DND-41 (cell line): ENCODE results near the gene NXN.

Experiments used
- EZH2 ChIP-seq: IDR thresholded peaks from 3 replicates; pipeline ENCODE4 v1.6.1; 2012; ENCODE audit warnings: borderline replicate concordance, low read depth, mild to moderate bottlenecking, moderate library complexity, low read length, inconsistent platforms; ENCODE audit not compliant: severe bottlenecking
- TF ChIP-seq, protein P1 (sequence below): IDR thresholded peaks from 2 replicates; pipeline ENCODE4 v1.5.1; 2012; ENCODE audit warnings: borderline replicate concordance, low read length, moderate library complexity, mild to moderate bottlenecking; ENCODE audit not compliant: poor library complexity, severe bottlenecking; ENCODE audit errors: extremely low read depth

DNA sequence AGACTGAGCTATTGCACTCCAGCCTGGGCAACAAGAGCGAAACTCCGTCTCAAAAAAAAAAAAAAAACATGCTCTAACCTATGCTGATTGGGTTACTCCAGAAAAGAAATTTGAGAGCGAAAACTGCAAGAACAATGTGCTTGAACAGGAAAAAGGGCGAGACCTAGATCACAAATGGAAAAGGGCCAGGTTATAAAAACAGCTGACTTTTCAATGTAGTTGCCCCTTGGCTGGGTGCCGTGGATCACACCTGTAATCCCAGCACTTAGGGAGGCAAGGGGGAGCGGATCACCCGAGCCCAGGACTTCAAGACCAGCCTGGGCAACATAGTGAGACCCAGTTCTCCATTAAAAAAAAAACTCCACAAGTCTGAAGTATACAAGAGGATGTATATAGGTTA lies 148.6 kb downstream of the NXN start:
- TF ChIP-seq, protein P1, sequence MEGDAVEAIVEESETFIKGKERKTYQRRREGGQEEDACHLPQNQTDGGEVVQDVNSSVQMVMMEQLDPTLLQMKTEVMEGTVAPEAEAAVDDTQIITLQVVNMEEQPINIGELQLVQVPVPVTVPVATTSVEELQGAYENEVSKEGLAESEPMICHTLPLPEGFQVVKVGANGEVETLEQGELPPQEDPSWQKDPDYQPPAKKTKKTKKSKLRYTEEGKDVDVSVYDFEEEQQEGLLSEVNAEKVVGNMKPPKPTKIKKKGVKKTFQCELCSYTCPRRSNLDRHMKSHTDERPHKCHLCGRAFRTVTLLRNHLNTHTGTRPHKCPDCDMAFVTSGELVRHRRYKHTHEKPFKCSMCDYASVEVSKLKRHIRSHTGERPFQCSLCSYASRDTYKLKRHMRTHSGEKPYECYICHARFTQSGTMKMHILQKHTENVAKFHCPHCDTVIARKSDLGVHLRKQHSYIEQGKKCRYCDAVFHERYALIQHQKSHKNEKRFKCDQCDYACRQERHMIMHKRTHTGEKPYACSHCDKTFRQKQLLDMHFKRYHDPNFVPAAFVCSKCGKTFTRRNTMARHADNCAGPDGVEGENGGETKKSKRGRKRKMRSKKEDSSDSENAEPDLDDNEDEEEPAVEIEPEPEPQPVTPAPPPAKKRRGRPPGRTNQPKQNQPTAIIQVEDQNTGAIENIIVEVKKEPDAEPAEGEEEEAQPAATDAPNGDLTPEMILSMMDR = no peak
- TF ChIP-seq EZH2 = no peak
